ENCODE data around the gene HNRNPC.
"Not testable (repeated sequence)": the region's sequence is repeated elsewhere in the genome, so short reads cannot be mapped to it uniquely, and the experiment has no call there.

The HNRNPC gene

GRCh38 chr14:21241218-21241819, 27.9 kb downstream of the HNRNPC start:
- DNase-seq: no peak

- no peak for DNase-seq
Measured at GRCh38 chr14:21240417-21240816, 28.8 kb downstream of the HNRNPC start.

- DNase-seq: no peak
Measured at GRCh38 chr14:21238823-21239518, 30.3 kb downstream of the HNRNPC start.

GRCh38 chr14:21236948-21237797, 32.1 kb downstream of the HNRNPC start:
- no peak for DNase-seq

GRCh38 chr14:21234112-21234511, 35.1 kb downstream of the HNRNPC start:
- no peak for DNase-seq

GRCh38 chr14:21233457-21234076, 35.7 kb downstream of the HNRNPC start:
- DNase-seq: no peak

GRCh38 chr14:21231020-21231652, 38.1 kb downstream of the HNRNPC start:
- no peak for DNase-seq

GRCh38 chr14:21229821-21230220, 39.4 kb downstream of the HNRNPC start:
- DNase-seq: no peak

GRCh38 chr14:21227981-21228380, 41.3 kb downstream of the HNRNPC start:
- DNase-seq: no peak

GRCh38 chr14:21227150-21227549, 42.1 kb downstream of the HNRNPC start:
- no peak for DNase-seq

- no peak for DNase-seq
Measured at GRCh38 chr14:21226467-21226866, 42.8 kb downstream of the HNRNPC start.

GRCh38 chr14:21225164-21225563, 44.1 kb downstream of the HNRNPC start:
- not testable (repeated sequence) for DNase-seq

- no peak for DNase-seq
Measured at GRCh38 chr14:21220874-21221477, 48.3 kb downstream of the HNRNPC start.

- no peak for DNase-seq
Measured at GRCh38 chr14:21219561-21220111, 49.6 kb downstream of the HNRNPC start.

GRCh38 chr14:21219120-21219519, 50.1 kb downstream of the HNRNPC start:
- no peak for DNase-seq

- no peak for DNase-seq
Measured at GRCh38 chr14:21215879-21216251, 53.4 kb downstream of the HNRNPC start.

GRCh38 chr14:21215130-21215878, 53.9 kb downstream of the HNRNPC start:
- no peak for DNase-seq

GRCh38 chr14:21213652-21214051, 55.6 kb downstream of the HNRNPC start:
- DNase-seq: no peak

- DNase-seq: not testable (repeated sequence)
Measured at GRCh38 chr14:21212824-21213223, 56.4 kb downstream of the HNRNPC start.

- no peak for DNase-seq
Measured at GRCh38 chr14:21211509-21211908, 57.7 kb downstream of the HNRNPC start.

- no peak for DNase-seq
Measured at GRCh38 chr14:21210023-21210422, 59.2 kb downstream of the HNRNPC start.
